ENCODE results near the gene AGBL4. TPM values are rescaled to one million over a fixed set of nuclear protein-coding genes. Genes with fewer than 3 reads are reported as not detected.
"Not testable (repeated sequence)": the region's sequence is repeated elsewhere in the genome, so short reads cannot be mapped to it uniquely, and the experiment has no call there.

The AGBL4 gene
- total and polyA plus RNA-seq, 5 experiments from 2014 or later, result 0.16 to 0.25 TPM; not detected in 3

DNA sequence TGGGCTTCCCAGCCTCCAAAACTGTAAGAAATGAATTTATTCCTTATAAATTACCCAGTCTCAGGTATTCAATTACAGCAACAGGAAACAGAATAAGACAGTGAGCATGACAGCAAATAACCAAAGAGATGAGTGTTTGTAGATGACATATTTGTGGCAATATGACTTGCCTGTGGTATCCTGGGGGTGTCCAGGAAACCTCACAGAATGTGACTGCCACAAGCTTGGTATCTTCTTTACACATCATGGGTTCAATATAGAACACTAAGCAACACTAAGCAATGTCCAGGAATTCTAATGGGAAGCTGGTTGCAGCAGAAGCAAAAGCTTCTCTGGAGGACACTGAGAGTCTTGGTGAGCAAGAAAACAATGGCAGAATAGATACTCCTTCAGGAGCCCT lies 1010.7 kb downstream of the AGBL4 start:
- Mint-ChIP-seq H3K9me3 (no peaks in the 10 kb centered on the region), H3K27ac (no peak overlapping the region), H3K4me1 (no peaks in the 10 kb centered on the region), H3K4me3 (no peak overlapping the region), H3K36me3 (no peaks in the 10 kb centered on the region), H3K27me3 (peaks cover 0 to 7% (median 0%) of the 10 kb centered on the region in 5 donors)
- DNase-seq, result no peak
- POLR2A ChIA-PET, result no interaction called here
- ATAC-seq, result no peak

- H3K9me3 Mint-ChIP-seq, ATAC-seq, POLR2A ChIA-PET, H3K27ac Mint-ChIP-seq, DNase-seq, H3K36me3 Mint-ChIP-seq, H3K4me3 Mint-ChIP-seq, H3K4me1 Mint-ChIP-seq: not testable (repeated sequence)
- peaks cover 0 to 21% (median 11%) of the 10 kb centered on the region in 5 donors for H3K27me3 Mint-ChIP-seq
Observed at GRCh38 chr1:49002981-49003380, 1020.8 kb downstream of the AGBL4 start.

GRCh38 chr1:48999321-48999720 lies 1024.4 kb downstream of the AGBL4 start:
- no peak for DNase-seq
- H3K9me3 Mint-ChIP-seq, result peaks cover 0 to 6% (median 0%) of the 10 kb centered on the region in 9 donors

GRCh38 chr1:48996311-48996710 lies 1027.4 kb downstream of the AGBL4 start:
- peaks cover 0 to 12% (median 0%) of the 10 kb centered on the region in 3 donors for H3K36me3 Mint-ChIP-seq
- peaks cover 0 to 28% (median 7%) of the 10 kb centered on the region in 9 donors for H3K9me3 Mint-ChIP-seq
- peaks cover 0 to 5% (median 2%) of the 10 kb centered on the region in 5 donors for H3K27me3 Mint-ChIP-seq
- DNase-seq (no peak), ATAC-seq (no peak)
- H3K27ac Mint-ChIP-seq, result no peak overlapping the region
- H3K4me3 Mint-ChIP-seq, result no peak overlapping the region
- POLR2A ChIA-PET, result no interaction called here
- H3K4me1 Mint-ChIP-seq, result no peaks in the 10 kb centered on the region

More at GRCh38 chr1:48999321-48999720, 1024.4 kb downstream of the AGBL4 start:
- POLR2A ChIA-PET, result no interaction called here
- Mint-ChIP-seq H3K4me1 (no peaks in the 10 kb centered on the region), H3K36me3 (no peaks in the 10 kb centered on the region), H3K27me3 (peaks cover 0 to 14% (median 5%) of the 10 kb centered on the region in 5 donors), H3K27ac (no peak overlapping the region), H3K4me3 (no peak overlapping the region)
- no peak for ATAC-seq

DNA sequence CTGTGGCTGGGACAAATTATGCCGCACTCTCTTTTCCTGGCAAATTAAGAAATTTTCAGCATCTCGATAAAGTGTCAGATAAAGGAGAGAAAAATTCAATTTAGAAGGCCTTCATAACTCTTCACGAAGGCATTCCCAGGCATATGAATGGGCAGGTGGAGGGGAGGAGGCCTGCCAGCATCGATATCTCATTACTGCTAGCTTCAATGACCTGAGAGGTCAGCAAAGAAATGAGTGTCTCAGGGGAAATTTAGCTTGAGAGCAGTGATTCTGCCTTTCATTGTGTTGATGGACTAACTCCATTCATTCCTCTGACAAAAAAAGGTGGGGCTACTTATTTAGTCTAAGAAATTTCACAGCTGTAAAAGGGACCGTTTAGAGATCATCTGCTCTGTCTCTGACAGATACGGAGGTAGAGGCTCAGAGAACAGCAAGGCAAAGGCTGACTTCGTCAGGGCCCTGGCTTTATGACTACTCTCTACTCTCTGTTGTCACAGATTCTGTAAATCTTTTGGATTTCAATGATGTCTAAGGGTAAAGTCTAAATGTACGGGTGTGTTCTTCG lies 1035.0 kb downstream of the AGBL4 start:
- POLR2A ChIA-PET, result no interaction called here
- H3K9me3 Mint-ChIP-seq, result peaks cover 0 to 35% (median 20%) of the 10 kb centered on the region in 9 donors
- peaks cover 0 to 6% (median 0%) of the 10 kb centered on the region in 3 donors for H3K36me3 Mint-ChIP-seq
- H3K27me3 Mint-ChIP-seq, result peaks cover 0 to 16% (median 4%) of the 10 kb centered on the region in 5 donors
- H3K27ac Mint-ChIP-seq, result no peak overlapping the region
- DNase-seq (no peak), ATAC-seq (no peak)
- no peak overlapping the region for H3K4me3 Mint-ChIP-seq
- no peaks in the 10 kb centered on the region for H3K4me1 Mint-ChIP-seq

- Mint-ChIP-seq H3K4me1 (no peaks in the 10 kb centered on the region), H3K27ac (no peak overlapping the region), H3K9me3 (peaks cover 0 to 7% (median 2%) of the 10 kb centered on the region in 9 donors), H3K4me3 (no peak overlapping the region), H3K27me3 (peaks cover 10 to 21% (median 12%) of the 10 kb centered on the region in 5 donors), H3K36me3 (peaks cover 0 to 5% (median 0%) of the 10 kb centered on the region in 3 donors)
- ATAC-seq, result no peak
- no peak for DNase-seq
- POLR2A ChIA-PET, result no interaction called here
Observed at GRCh38 chr1:48979940-48980339, 1043.8 kb downstream of the AGBL4 start.

DNA sequence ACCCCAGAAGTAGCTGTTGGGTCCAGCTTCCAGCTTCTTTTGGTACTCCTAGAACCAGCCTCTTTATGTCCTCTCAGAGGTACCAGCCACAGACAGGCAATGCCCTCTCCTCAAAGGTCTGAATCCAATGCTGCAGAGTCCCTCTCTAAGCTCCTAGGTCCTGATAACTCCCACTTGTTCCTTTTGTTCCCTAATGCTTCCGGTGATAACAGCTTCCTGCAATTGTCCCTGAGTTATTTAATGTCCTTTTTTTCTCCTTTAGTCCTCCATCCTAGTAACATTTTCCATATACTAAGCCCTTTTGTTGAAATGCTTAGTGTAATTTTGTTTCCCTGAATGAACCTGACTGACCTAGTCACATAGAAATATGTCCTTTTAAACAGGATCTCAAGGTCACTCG lies 1045.3 kb downstream of the AGBL4 start:
- H3K4me1 Mint-ChIP-seq, result no peaks in the 10 kb centered on the region
- peaks cover 0 to 5% (median 0%) of the 10 kb centered on the region in 3 donors for H3K36me3 Mint-ChIP-seq
- DNase-seq (no peak), ATAC-seq (no peak)
- POLR2A ChIA-PET, result no interaction called here
- peaks cover 0 to 5% (median 2%) of the 10 kb centered on the region in 9 donors for H3K9me3 Mint-ChIP-seq
- peaks cover 6 to 16% (median 12%) of the 10 kb centered on the region in 5 donors for H3K27me3 Mint-ChIP-seq
- H3K27ac Mint-ChIP-seq, result no peak overlapping the region
- H3K4me3 Mint-ChIP-seq, result no peak overlapping the region

- Mint-ChIP-seq H3K9me3 (peaks cover 0 to 5% (median 2%) of the 10 kb centered on the region in 9 donors), H3K4me1 (no peaks in the 10 kb centered on the region), H3K4me3 (no peak overlapping the region), H3K27me3 (peaks cover 8 to 16% (median 9%) of the 10 kb centered on the region in 5 donors), H3K27ac (no peak overlapping the region), H3K36me3 (peaks cover 0 to 5% (median 0%) of the 10 kb centered on the region in 3 donors)
- no peak for DNase-seq
- ATAC-seq, result no peak
- POLR2A ChIA-PET, result no interaction called here
Observed at GRCh38 chr1:48977273-48977672, 1046.5 kb downstream of the AGBL4 start.

- Mint-ChIP-seq H3K9me3 (no peaks in the 10 kb centered on the region), H3K4me3 (no peak overlapping the region), H3K36me3 (no peaks in the 10 kb centered on the region), H3K4me1 (no peaks in the 10 kb centered on the region), H3K27me3 (peaks cover 9 to 18% (median 13%) of the 10 kb centered on the region in 5 donors), H3K27ac (no peak overlapping the region)
- ATAC-seq, result no peak
- POLR2A ChIA-PET, result no interaction called here
- DNase-seq, result no peak
Observed at GRCh38 chr1:48969971-48970370, 1053.8 kb downstream of the AGBL4 start.

DNA sequence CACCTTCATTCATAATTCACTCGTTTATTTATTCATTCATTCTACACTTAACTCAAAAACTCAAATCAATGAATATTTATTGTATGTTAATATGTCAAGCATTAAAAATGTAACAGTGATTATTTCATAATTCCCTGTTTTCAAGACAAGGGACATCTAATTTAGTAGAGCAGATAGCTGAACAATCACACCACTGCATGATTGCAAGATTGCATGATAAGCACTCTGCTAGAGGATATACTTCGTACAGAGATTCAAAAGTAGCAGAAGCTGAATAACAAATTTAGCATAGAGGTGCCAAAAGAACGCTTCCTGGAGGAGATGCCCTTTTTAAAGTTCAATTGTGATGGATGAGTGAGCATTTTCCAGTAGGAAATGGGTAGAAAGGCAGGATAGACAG lies 1056.4 kb downstream of the AGBL4 start:
- Mint-ChIP-seq H3K36me3 (no peaks in the 10 kb centered on the region), H3K4me1 (no peaks in the 10 kb centered on the region), H3K27me3 (peaks cover 9 to 18% (median 12%) of the 10 kb centered on the region in 5 donors), H3K9me3 (no peaks in the 10 kb centered on the region), H3K27ac (no peak overlapping the region), H3K4me3 (no peak overlapping the region)
- no peak for DNase-seq
- no peak for ATAC-seq
- POLR2A ChIA-PET, result no interaction called here

- Mint-ChIP-seq H3K27ac (no peak overlapping the region), H3K27me3 (peaks cover 9 to 18% (median 12%) of the 10 kb centered on the region in 5 donors), H3K4me1 (no peaks in the 10 kb centered on the region), H3K36me3 (no peaks in the 10 kb centered on the region), H3K9me3 (no peaks in the 10 kb centered on the region), H3K4me3 (no peak overlapping the region)
- POLR2A ChIA-PET, result no interaction called here
- ATAC-seq, result no peak
- no peak for DNase-seq
Observed at GRCh38 chr1:48966583-48966982, 1057.2 kb downstream of the AGBL4 start.

DNA sequence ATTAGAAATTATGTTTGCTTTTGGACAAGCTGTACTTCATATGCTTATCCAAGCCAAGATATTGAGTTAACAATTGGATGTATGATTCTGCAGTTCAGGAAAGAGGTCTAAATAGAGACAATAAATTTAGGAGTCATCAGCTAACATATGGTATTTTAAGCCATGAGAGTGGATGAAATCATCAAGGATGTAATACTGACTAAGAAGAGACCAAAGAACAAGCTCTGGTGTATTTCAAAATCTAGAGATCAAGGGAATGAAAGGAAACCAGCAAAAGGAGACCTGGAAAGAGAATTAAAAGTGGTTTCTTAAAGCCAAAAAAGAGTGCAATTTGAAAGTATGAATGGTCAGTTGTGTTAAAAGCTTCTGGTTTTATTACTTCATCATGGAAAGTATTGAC lies 1063.4 kb downstream of the AGBL4 start:
- Mint-ChIP-seq H3K36me3 (no peaks in the 10 kb centered on the region), H3K4me1 (no peaks in the 10 kb centered on the region), H3K27me3 (peaks cover 5 to 29% (median 9%) of the 10 kb centered on the region in 5 donors), H3K27ac (no peak overlapping the region), H3K4me3 (no peak overlapping the region), H3K9me3 (peaks cover 0 to 1% (median 0%) of the 10 kb centered on the region in 9 donors)
- no peak for DNase-seq
- no peak for ATAC-seq
- POLR2A ChIA-PET, result no interaction called here

DNA sequence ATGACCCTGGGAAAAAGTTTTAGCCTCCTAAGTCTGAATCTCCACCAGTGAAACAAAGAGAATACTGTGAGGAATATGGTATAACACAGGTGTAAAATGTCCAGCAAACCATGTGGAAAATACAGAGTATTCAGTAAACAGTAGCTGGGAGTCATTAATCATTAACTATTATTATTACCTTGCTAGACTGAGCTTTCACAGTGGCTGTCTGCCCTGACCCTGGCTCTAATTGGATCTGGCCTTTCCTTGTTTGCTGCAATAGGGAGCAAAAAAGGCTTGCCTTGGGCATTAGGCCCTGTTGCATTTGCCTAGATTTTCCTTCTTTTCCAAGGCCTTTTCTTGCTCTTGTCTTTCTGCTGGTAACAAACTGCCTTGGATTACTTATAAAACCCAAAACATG lies 1068.0 kb downstream of the AGBL4 start:
- H3K4me3 Mint-ChIP-seq, result no peak overlapping the region
- DNase-seq (no peak), ATAC-seq (no peak)
- H3K9me3 Mint-ChIP-seq, result peaks cover 0 to 1% (median 0%) of the 10 kb centered on the region in 9 donors
- peaks cover 6 to 22% (median 10%) of the 10 kb centered on the region in 5 donors for H3K27me3 Mint-ChIP-seq
- no peaks in the 10 kb centered on the region for H3K36me3 Mint-ChIP-seq
- no peak overlapping the region for H3K27ac Mint-ChIP-seq
- POLR2A ChIA-PET, result no interaction called here
- no peaks in the 10 kb centered on the region for H3K4me1 Mint-ChIP-seq

DNA sequence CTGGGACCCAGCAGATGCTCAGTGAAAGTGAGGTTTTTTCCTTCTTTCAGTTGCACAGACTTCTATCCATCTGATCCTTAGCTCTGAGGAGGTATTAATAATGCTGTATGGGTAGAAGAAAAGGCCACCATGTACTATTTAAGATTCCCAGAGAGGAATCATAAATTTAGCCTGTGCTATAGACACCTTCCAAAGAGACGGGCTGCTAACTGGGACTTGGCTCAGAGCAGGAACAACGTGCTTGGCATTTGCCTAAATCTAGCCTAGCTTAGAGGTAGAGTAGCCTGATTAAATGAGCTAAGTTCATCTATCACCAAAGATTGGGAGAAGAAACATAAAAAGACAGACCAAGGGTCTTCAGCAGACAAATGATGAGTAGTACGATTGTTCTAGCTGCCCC lies 1070.1 kb downstream of the AGBL4 start:
- POLR2A ChIA-PET, result no interaction called here
- H3K27me3 Mint-ChIP-seq, result peaks cover 1 to 19% (median 9%) of the 10 kb centered on the region in 5 donors
- H3K27ac Mint-ChIP-seq, result no peak overlapping the region
- DNase-seq (no peak), ATAC-seq (no peak)
- H3K4me1 Mint-ChIP-seq, result no peaks in the 10 kb centered on the region
- peaks cover 0 to 1% (median 0%) of the 10 kb centered on the region in 9 donors for H3K9me3 Mint-ChIP-seq
- H3K36me3 Mint-ChIP-seq, result no peaks in the 10 kb centered on the region
- no peak overlapping the region for H3K4me3 Mint-ChIP-seq
